H9 (cell line): ENCODE measurements around the gene TMCC1. TPM values are rescaled to one million over a fixed set of nuclear protein-coding genes. Genes with fewer than 3 reads are reported as not detected.

Experiments
- DNase-seq: peaks from one replicate; pipeline ENCODE4 v3.0.0-alpha.2; 2017
- H2AFZ ChIP-seq: one replicate; pipeline ENCODE4 v1.6.1; 2013; ENCODE audit warnings: mild to moderate bottlenecking, low read length, control low read depth, moderate library complexity
- H2AK5ac ChIP-seq: 2 replicates; pipeline ENCODE4 v1.6.1; 2013; ENCODE audit warnings: low read length, control low read depth, mixed read lengths; ENCODE audit not compliant: insufficient read length
- H2BK120ac ChIP-seq: one replicate; pipeline ENCODE4 v1.6.1; 2013; ENCODE audit warnings: low read depth, mild to moderate bottlenecking, low read length, control low read depth, inconsistent platforms; ENCODE audit not compliant: poor library complexity, severe bottlenecking
- H2BK12ac ChIP-seq: 2 replicates; pipeline ENCODE4 v1.6.1; 2013; ENCODE audit warnings: low read length, control low read depth, mixed read lengths, low read depth; ENCODE audit not compliant: insufficient read length
- H2BK15ac ChIP-seq: 2 replicates; pipeline ENCODE4 v1.6.1; 2013; ENCODE audit warnings: low read depth, low read length, control low read depth
- H2BK20ac ChIP-seq: one replicate; pipeline ENCODE4 v1.6.1; 2013; ENCODE audit warnings: low read depth, mild to moderate bottlenecking, low read length, control low read depth, inconsistent platforms; ENCODE audit not compliant: poor library complexity, severe bottlenecking
- H2BK5ac ChIP-seq: 2 replicates; pipeline ENCODE4 v1.6.1; 2013; ENCODE audit warnings: low read length, control low read depth, mixed read lengths; ENCODE audit not compliant: insufficient read length
- H3K14ac ChIP-seq: 2 replicates; pipeline ENCODE4 v1.6.1; 2013; ENCODE audit warnings: low read length, control low read depth; ENCODE audit not compliant: insufficient read depth
- H3K18ac ChIP-seq: 2 replicates; pipeline ENCODE4 v1.6.1; 2013; ENCODE audit warnings: low read depth, mild to moderate bottlenecking, mixed read lengths, low read length, control low read depth; ENCODE audit not compliant: insufficient read length
- H3K23ac ChIP-seq: 2 replicates; pipeline ENCODE4 v1.6.1; 2013; ENCODE audit warnings: low read length, control low read depth, mixed read lengths, low read depth; ENCODE audit not compliant: insufficient read length
- H3K23me2 ChIP-seq: 2 replicates; pipeline ENCODE4 v1.6.1; 2013; ENCODE audit warnings: low read depth, mild to moderate bottlenecking, mixed read lengths, low read length, control low read depth; ENCODE audit not compliant: insufficient read length, poor library complexity, severe bottlenecking
- H3K27ac ChIP-seq: 2 replicates; pipeline ENCODE4 v1.5.1; 2013; ENCODE audit warnings: low read length, control low read depth, mixed read lengths, low read depth; ENCODE audit not compliant: insufficient read length
- H3K27me3 ChIP-seq: 2 replicates; pipeline ENCODE4 v1.6.1; 2013; ENCODE audit warnings: low read length, control low read depth, inconsistent platforms; ENCODE audit not compliant: insufficient read depth
- H3K4ac ChIP-seq: 2 replicates; pipeline ENCODE4 v1.6.1; 2013; ENCODE audit warnings: low read depth, mild to moderate bottlenecking, control low read depth, inconsistent platforms, low read length, moderate library complexity
- H3K4me1 ChIP-seq: 2 replicates; pipeline ENCODE4 v1.6.1; 2013; ENCODE audit warnings: low read length, control low read depth, inconsistent platforms; ENCODE audit not compliant: insufficient read depth
- H3K4me2 ChIP-seq: 2 replicates; pipeline ENCODE4 v1.6.1; 2013; ENCODE audit warnings: low read length, control low read depth, mixed read lengths; ENCODE audit not compliant: insufficient read length, insufficient read depth
- H3K56ac ChIP-seq: 2 replicates; pipeline ENCODE4 v1.6.1; 2013; ENCODE audit warnings: low read depth, mild to moderate bottlenecking, mixed read lengths, low read length, control low read depth; ENCODE audit not compliant: insufficient read length
- H3K79me1 ChIP-seq: 2 replicates; pipeline ENCODE4 v1.6.1; 2013; ENCODE audit warnings: low read depth, mild to moderate bottlenecking, moderate library complexity, low read length, control low read depth, inconsistent platforms; ENCODE audit not compliant: insufficient read depth, poor library complexity, severe bottlenecking
- H3K79me2 ChIP-seq: 2 replicates; pipeline ENCODE4 v1.6.1; 2013; ENCODE audit warnings: low read length, control low read depth, inconsistent platforms; ENCODE audit not compliant: insufficient read depth
- H3K9ac ChIP-seq: 2 replicates; pipeline ENCODE4 v1.6.1; 2013; ENCODE audit warnings: low read length, control low read depth, mixed read lengths; ENCODE audit not compliant: insufficient read length; ENCODE audit errors: extremely low read depth
- H3K9me3 ChIP-seq: one replicate; pipeline ENCODE4 v1.6.1; 2013; ENCODE audit warnings: low read depth, low read length, inconsistent platforms; ENCODE audit not compliant: control insufficient read depth
- H3T11ph ChIP-seq: one replicate; pipeline ENCODE4 v1.6.1; 2013; ENCODE audit warnings: mild to moderate bottlenecking, low read length, control low read depth, inconsistent platforms
- H4K20me1 ChIP-seq: one replicate; pipeline ENCODE4 v1.6.1; 2013; ENCODE audit not compliant: control insufficient read depth, insufficient read length, insufficient read depth
- H4K5ac ChIP-seq: 2 replicates; pipeline ENCODE4 v1.6.1; 2013; ENCODE audit warnings: low read depth, mild to moderate bottlenecking, mixed read lengths, low read length, control low read depth; ENCODE audit not compliant: insufficient read length
- H4K8ac ChIP-seq: replicated peaks from 2 replicates; pipeline ENCODE4 v1.6.1; 2013; ENCODE audit warnings: low read length, control low read depth, mixed read lengths, low read depth; ENCODE audit not compliant: insufficient read length
- H4K91ac ChIP-seq: 2 replicates; pipeline ENCODE4 v1.6.1; 2013; ENCODE audit warnings: low read depth, mild to moderate bottlenecking, moderate library complexity, mixed read lengths, low read length, control low read depth; ENCODE audit not compliant: insufficient read length
- H3K27ac Mint-ChIP-seq, 3 experiments: 2 replicates in 2 of 3; 3 replicates in 1 of 3; pipeline ENCODE4 v1.8.0; 2020 to 2021; ENCODE audit warnings: mixed read lengths in 3 of 3, mild to moderate bottlenecking in 1 of 3, moderate library complexity in 1 of 3
- H3K27me3 Mint-ChIP-seq: 2 replicates; pipeline ENCODE4 v1.8.0; 2021; ENCODE audit warnings: low read depth, mild to moderate bottlenecking, moderate library complexity, mixed read lengths
- H3K36me3 Mint-ChIP-seq, 3 experiments: 2 replicates in 2 of 3; 3 replicates in 1 of 3; pipeline ENCODE4 v1.8.0; 2020 to 2021; ENCODE audit warnings: low read depth in 3 of 3, mixed read lengths in 3 of 3; ENCODE audit not compliant: insufficient read depth in 1 of 3
- H3K4me1 Mint-ChIP-seq, 2 experiments: 2 replicates each; pipeline ENCODE4 v1.8.0; 2020; ENCODE audit warnings: mixed read lengths in 2 of 2
- H3K4me3 Mint-ChIP-seq, 2 experiments: 2 replicates in 1 of 2; 3 replicates in 1 of 2; pipeline ENCODE4 v1.8.0; 2020 to 2021; ENCODE audit warnings: mild to moderate bottlenecking in 2 of 2, mixed read lengths in 2 of 2, moderate library complexity in 1 of 2
- H3K9me3 Mint-ChIP-seq, 2 experiments: 2 replicates in 1 of 2; 3 replicates in 1 of 2; pipeline ENCODE4 v1.8.0; 2020; ENCODE audit warnings: mild to moderate bottlenecking in 2 of 2, mixed read lengths in 2 of 2, moderate library complexity in 1 of 2
- WGBS: extraction: QIAGEN DNeasy Blood & Tissue Kit; methylation state at CpG from one replicate; pipeline ENCODE4 v1.1.7; 2013; ENCODE audit warnings: missing lambda C conversion rate, low lambda C conversion rate, mixed read lengths; ENCODE audit not compliant: insufficient read length; ENCODE audit errors: extremely low coverage; 5-methylcytosine and 5-hydroxymethylcytosine counted together
- total RNA-seq: library from RNA; stranded (reverse); gene quantifications from 2 replicates; pipeline ENCODE4 v1.2.1, GENCODE V29; 2021
- TF ChIP-seq, protein P1 (sequence below): fragments of 200-600 bp; sonication (generic); conservative IDR thresholded peaks from 3 replicates; pipeline ENCODE4 v1.8.0; 2021; ENCODE audit warnings: antibody characterized with exemption, mild to moderate bottlenecking

TMCC1 gene
- total RNA-seq, 1 experiment from 2014 or later: 24.4 TPM

DNA sequence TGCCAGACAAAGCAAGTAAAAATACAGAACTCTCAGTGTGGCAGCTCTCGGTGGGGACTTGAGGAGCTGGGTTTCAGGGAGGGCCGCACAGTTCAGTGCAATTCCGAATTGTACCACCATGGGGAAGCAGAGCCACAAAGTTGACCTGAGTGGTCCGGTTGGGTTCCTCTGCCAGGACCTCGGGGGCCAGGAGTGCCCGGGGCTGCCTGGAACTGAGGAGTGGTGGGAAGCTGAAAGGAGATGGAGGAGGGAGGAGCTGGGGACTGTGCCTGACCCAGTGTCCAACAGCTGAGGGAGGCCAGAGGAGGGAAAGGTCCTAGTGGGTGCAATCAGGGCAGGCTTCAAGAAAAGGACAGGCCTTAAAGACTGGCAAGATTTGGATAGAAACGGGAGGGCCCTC lies 48.8 kb upstream of the TMCC1 start:
- H3K79me1 ChIP-seq: no peaks in the 10 kb centered on the region
- no CpG with 5 or more reads among the region's 7 CpGs for WGBS
- H3K27me3 ChIP-seq: no peaks in the 10 kb centered on the region
- Mint-ChIP-seq H3K4me1 (peaks cover 8 to 13% of the 10 kb centered on the region in 2 experiments), H3K36me3 (peaks cover 0 to 2% (median 0%) of the 10 kb centered on the region in 3 experiments; a peak in 1 of 7 replicates), H3K27ac (no peak overlapping the region), H3K9me3 (peaks cover 2 to 3% of the 10 kb centered on the region in 2 experiments; a peak in 2 of 5 replicates), H3K27me3 (peaks cover 33% of the 10 kb centered on the region), H3K4me3 (peak overlapping the region in 1 of 2 experiments; percentile 40; a peak in 2 of 5 replicates)
- peak; percentile 87 for DNase-seq
- H3K9ac ChIP-seq: no peak overlapping the region
- H4K20me1 ChIP-seq: no peaks in the 10 kb centered on the region
- H3K79me2 ChIP-seq: no peaks in the 10 kb centered on the region
- no peak overlapping the region for H2BK120ac ChIP-seq
- no peak overlapping the region for H3K4ac ChIP-seq
- H2BK20ac ChIP-seq: no peak overlapping the region
- no peak overlapping the region for H3K23ac ChIP-seq
- H3K4me1 ChIP-seq: no peaks in the 10 kb centered on the region
- no peak overlapping the region for H2BK12ac ChIP-seq
- H2BK5ac ChIP-seq: no peak overlapping the region
- H3K14ac ChIP-seq: no peak overlapping the region
- no peak overlapping the region for H3T11ph ChIP-seq
- no peak overlapping the region for H4K5ac ChIP-seq
- no peak overlapping the region for H3K56ac ChIP-seq
- no peak overlapping the region for H4K8ac ChIP-seq
- no peak overlapping the region for H2AK5ac ChIP-seq
- no peak overlapping the region for H3K4me2 ChIP-seq
- TF ChIP-seq, protein P1, sequence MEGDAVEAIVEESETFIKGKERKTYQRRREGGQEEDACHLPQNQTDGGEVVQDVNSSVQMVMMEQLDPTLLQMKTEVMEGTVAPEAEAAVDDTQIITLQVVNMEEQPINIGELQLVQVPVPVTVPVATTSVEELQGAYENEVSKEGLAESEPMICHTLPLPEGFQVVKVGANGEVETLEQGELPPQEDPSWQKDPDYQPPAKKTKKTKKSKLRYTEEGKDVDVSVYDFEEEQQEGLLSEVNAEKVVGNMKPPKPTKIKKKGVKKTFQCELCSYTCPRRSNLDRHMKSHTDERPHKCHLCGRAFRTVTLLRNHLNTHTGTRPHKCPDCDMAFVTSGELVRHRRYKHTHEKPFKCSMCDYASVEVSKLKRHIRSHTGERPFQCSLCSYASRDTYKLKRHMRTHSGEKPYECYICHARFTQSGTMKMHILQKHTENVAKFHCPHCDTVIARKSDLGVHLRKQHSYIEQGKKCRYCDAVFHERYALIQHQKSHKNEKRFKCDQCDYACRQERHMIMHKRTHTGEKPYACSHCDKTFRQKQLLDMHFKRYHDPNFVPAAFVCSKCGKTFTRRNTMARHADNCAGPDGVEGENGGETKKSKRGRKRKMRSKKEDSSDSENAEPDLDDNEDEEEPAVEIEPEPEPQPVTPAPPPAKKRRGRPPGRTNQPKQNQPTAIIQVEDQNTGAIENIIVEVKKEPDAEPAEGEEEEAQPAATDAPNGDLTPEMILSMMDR: peak; percentile 85
- no peak overlapping the region for H4K91ac ChIP-seq
- no peaks in the 10 kb centered on the region for H3K23me2 ChIP-seq
- H3K18ac ChIP-seq: no peak overlapping the region
- H3K9me3 ChIP-seq: no peaks in the 10 kb centered on the region
- H2AFZ ChIP-seq: no peak overlapping the region
- H3K27ac ChIP-seq: no peak overlapping the region
- no peak overlapping the region for H2BK15ac ChIP-seq
